Activated naive CD8-positive, alpha-beta T cell treated with anti-CD3 and anti-CD28 coated beads, Interleukin-2, amount 50 U/mL, for 24 hours (primary cell): ENCODE measurements around the gene LINC00237.

Experiments
- ATAC-seq: fragments of 150-1000 bp; cut with Tn5 transposase; one replicate; pipeline ENCODE4 v1.10.0; 2021
- DNase-seq: peaks from one replicate; pipeline ENCODE4 v3.0.0; 2021
- H3K27ac Mint-ChIP-seq: one replicate; pipeline ENCODE4 v1.8.0; 2021; ENCODE audit warnings: mild to moderate bottlenecking, mixed read lengths
- H3K27me3 Mint-ChIP-seq: one replicate; pipeline ENCODE4 v1.8.0; 2021; ENCODE audit warnings: mixed read lengths
- H3K36me3 Mint-ChIP-seq: one replicate; pipeline ENCODE4 v1.8.0; 2021; ENCODE audit warnings: low read depth, mixed read lengths
- H3K4me1 Mint-ChIP-seq: one replicate; pipeline ENCODE4 v1.8.0; 2021; ENCODE audit warnings: mixed read lengths
- H3K4me3 Mint-ChIP-seq: one replicate; pipeline ENCODE4 v1.8.0; 2021; ENCODE audit warnings: mild to moderate bottlenecking, moderate library complexity, mixed read lengths
- H3K9me3 Mint-ChIP-seq: one replicate; pipeline ENCODE4 v1.8.0; 2021; ENCODE audit warnings: mixed read lengths

LINC00237 gene

DNA sequence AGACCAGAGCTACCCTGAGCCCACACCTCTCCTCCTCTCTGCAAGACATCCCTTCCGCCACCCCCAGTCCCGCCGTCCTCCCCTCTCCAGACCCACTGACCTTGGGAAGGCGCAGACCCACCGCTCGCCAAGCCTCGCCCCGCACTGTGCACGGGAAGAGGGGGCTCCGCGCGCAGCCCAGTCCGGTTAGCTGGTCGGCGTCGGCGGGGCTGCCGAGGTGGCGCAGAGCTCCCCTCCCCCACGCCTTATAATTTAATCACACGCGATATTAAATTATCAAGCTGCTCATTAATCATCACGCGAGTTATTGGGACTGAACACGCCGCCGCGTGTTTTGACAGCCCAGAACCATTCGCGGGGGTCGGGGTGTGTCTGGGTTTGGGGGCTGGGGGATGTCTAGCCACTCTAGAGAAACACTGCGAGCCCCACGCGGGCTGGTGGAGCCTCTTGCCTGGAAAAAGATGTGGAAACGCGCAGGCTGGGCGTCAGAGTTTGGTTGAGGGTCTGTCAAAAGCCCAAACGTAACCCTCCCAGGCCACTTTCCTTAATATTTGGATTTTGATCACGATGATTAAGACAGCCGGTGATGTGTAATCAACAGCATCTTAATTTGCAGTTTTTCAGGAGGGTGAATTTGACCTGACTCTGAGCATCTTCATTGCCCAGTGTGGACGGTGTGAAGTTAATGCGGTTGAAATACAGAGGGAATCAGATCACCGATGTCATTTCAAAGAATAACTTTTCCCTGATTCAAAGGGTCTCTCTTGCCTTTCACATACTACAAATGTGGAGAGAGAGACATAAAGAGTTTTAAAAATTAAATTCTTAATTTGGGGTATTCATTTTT is at the start of gene LINC00237:
LINC00237 (minus strand) TSS at position 188 of the 847 bp plus-strand sequence.
- peaks cover 20% of the 10 kb centered on the region for H3K4me1 Mint-ChIP-seq
- no peaks in the 10 kb centered on the region for H3K36me3 Mint-ChIP-seq
- ATAC-seq (no peak), DNase-seq (no peak)
- no peak within 1 kb of the TSS for H3K27ac Mint-ChIP-seq
- H3K27me3 Mint-ChIP-seq = peaks cover 64% of the 10 kb centered on the region
- no peak within 1 kb of the TSS for H3K4me3 Mint-ChIP-seq
- H3K9me3 Mint-ChIP-seq = no peaks in the 10 kb centered on the region

DNA sequence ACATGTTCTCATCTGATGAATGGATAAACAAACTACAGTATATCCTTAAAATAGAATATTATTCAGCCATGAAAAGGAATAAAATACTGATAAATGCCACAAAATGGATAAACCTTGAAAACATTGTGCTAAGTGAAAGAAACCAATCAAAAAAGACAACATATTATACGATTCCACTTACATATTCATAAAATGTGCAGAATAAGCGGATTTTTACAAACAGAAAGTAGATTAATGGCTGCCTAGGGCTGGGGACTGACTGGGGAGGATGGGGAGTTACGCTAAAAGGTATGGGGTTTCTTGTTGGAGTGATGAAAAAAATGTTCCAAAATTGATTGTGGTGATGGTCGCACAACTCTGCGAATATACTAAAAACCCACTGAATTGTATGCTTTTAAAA is 49.1 kb upstream of the LINC00237 start:
- Mint-ChIP-seq H3K36me3 (peaks cover 15% of the 10 kb centered on the region), H3K9me3 (no peaks in the 10 kb centered on the region), H3K27me3 (no peaks in the 10 kb centered on the region), H3K4me1 (no peaks in the 10 kb centered on the region), H3K4me3 (no peak overlapping the region), H3K27ac (no peak overlapping the region)
- DNase-seq (no peak), ATAC-seq (no peak)

DNA sequence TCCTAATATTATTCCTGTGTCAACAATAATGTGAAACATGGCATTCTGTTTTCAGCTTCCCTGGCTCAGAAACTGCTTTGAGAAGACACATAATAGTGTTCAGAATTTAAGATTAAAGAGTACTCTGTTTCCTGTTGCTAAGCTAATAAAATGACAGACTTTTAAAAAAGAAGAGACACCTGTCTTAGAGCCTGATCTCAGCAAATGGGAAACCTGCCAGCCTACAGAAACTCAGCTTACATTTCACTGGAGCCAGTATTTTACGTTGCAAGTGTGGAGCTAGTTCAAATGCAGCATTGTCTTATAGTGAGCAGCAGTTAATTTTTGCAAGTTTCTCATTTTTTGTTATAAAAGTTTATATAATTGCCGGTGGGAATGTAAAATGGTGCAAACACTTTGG is 48.5 kb upstream of the LINC00237 start:
- Mint-ChIP-seq H3K4me1 (no peaks in the 10 kb centered on the region), H3K27ac (no peak overlapping the region), H3K9me3 (no peaks in the 10 kb centered on the region), H3K27me3 (no peaks in the 10 kb centered on the region), H3K36me3 (peaks cover 11% of the 10 kb centered on the region), H3K4me3 (no peak overlapping the region)
- ATAC-seq = no peak
- no peak for DNase-seq

DNA sequence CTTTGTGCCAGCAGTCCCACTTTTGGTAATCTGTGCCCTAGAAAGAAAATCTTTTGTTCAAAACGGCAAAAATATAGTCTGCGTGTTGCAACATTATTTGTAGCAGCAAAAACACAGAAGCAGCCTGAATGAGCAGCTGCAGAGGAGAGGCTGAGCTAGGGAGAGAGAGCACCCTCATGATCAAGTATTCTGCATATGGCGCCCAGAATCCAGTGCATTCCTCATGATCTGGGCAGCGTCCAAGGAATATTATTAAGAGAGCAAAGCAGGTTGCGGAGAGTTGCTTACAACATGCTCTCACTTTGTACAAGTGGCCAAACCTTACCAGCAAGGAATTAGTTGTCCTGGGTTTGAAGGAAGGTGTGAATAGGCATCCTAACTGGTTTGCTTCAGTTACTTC is 45.6 kb upstream of the LINC00237 start:
- H3K4me1 Mint-ChIP-seq = no peaks in the 10 kb centered on the region
- H3K27me3 Mint-ChIP-seq = no peaks in the 10 kb centered on the region
- peaks cover 16% of the 10 kb centered on the region for H3K36me3 Mint-ChIP-seq
- no peak overlapping the region for H3K4me3 Mint-ChIP-seq
- ATAC-seq (no peak), DNase-seq (no peak)
- no peak overlapping the region for H3K27ac Mint-ChIP-seq
- no peaks in the 10 kb centered on the region for H3K9me3 Mint-ChIP-seq

DNA sequence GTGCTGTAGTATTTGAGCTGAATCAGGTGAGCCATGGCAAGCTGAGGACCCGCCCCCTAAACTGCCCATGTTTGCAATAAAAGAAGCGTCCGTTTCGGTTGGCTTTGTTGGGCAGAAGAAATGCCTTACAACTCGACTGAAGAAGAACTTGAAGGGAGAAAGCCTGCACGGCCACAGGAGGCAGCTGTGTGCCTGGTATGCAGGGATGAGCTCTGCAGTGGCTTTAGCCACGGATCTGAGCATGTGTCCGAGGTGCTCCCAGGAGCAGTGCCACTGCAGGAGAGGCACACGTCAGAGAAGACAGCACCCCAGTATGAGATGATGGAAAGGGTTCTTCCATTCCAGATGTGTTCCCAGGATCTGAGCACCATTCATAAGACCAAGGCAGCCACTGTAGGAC is 43.2 kb upstream of the LINC00237 start:
- H3K4me1 Mint-ChIP-seq = no peaks in the 10 kb centered on the region
- no peaks in the 10 kb centered on the region for H3K27me3 Mint-ChIP-seq
- H3K36me3 Mint-ChIP-seq = peaks cover 10% of the 10 kb centered on the region

DNA sequence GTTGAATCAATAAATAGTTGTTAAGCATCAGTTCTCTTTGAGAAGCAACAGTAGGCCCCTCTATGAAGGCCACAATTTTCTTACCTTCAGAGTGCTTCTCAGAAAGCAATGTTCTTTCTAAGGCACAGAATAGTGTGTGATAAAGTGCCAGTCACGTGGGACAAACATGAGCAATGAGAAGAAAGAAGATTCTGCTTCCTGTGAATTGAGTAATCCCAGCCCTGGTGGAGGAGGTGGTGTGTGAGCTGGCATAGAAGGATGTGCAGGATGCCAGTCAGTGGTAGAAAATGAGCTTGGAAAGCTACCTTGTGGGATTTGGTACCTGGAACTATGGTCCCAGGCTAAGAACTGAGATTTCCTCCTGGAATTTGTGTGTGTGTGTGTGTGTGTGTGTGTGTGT is 41.4 kb upstream of the LINC00237 start:
- Mint-ChIP-seq H3K9me3 (no peaks in the 10 kb centered on the region), H3K27ac (no peak overlapping the region), H3K4me3 (no peak overlapping the region), H3K4me1 (no peaks in the 10 kb centered on the region), H3K36me3 (peaks cover 7% of the 10 kb centered on the region), H3K27me3 (no peaks in the 10 kb centered on the region)
- ATAC-seq (no peak), DNase-seq (no peak)

More for the DNA sequence above, 43.2 kb upstream of the LINC00237 start:
- no peak for DNase-seq
- Mint-ChIP-seq H3K9me3 (no peaks in the 10 kb centered on the region), H3K27ac (no peak overlapping the region), H3K4me3 (no peak overlapping the region)
- no peak for ATAC-seq

DNA sequence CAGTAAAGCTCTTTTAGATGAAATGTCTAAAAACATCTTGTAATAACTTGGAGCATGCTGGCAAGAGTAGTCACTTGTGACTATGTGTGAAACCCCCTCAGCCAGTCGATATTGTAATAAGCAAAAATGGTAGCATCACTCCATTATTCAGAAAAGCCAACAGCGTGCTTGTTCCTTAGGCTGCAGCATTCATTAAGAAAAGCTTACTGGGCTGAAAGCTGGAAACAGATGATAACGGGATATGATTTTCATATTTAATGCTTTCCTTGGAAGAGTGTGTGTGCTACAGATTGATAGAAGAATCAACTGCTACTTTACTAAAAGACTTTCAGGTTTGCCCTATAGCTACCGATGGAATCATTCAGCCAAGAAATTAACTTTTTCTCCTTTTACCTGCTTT is 40.1 kb upstream of the LINC00237 start:
- H3K27ac Mint-ChIP-seq = no peak overlapping the region
- no peak for DNase-seq
- no peaks in the 10 kb centered on the region for H3K27me3 Mint-ChIP-seq
- H3K36me3 Mint-ChIP-seq = peaks cover 7% of the 10 kb centered on the region
- no peaks in the 10 kb centered on the region for H3K4me1 Mint-ChIP-seq
- no peak overlapping the region for H3K4me3 Mint-ChIP-seq
- ATAC-seq = no peak
- H3K9me3 Mint-ChIP-seq = no peaks in the 10 kb centered on the region

DNA sequence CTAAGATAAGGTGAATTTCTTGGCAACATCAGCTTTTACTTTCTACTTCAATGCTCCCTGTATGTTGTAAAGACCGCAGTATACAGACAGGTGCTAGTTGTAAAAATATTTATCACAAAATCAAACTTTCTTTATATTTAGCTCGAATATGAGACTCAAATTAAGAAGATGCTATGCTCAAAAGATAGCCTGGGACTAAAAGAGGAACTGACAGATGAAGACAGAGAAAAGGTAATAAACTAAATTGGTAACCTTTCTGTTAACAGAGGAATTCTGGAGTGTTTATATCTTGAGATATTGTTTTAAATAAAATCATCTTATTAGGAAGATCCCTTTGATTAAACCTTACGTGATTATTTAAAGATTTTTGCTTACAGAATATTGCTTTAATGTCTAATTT is 39.3 kb upstream of the LINC00237 start:
- Mint-ChIP-seq H3K27me3 (no peaks in the 10 kb centered on the region), H3K27ac (no peak overlapping the region), H3K4me3 (no peak overlapping the region), H3K9me3 (no peaks in the 10 kb centered on the region), H3K4me1 (no peaks in the 10 kb centered on the region), H3K36me3 (peaks cover 5% of the 10 kb centered on the region)
- no peak for DNase-seq
- ATAC-seq = no peak

DNA sequence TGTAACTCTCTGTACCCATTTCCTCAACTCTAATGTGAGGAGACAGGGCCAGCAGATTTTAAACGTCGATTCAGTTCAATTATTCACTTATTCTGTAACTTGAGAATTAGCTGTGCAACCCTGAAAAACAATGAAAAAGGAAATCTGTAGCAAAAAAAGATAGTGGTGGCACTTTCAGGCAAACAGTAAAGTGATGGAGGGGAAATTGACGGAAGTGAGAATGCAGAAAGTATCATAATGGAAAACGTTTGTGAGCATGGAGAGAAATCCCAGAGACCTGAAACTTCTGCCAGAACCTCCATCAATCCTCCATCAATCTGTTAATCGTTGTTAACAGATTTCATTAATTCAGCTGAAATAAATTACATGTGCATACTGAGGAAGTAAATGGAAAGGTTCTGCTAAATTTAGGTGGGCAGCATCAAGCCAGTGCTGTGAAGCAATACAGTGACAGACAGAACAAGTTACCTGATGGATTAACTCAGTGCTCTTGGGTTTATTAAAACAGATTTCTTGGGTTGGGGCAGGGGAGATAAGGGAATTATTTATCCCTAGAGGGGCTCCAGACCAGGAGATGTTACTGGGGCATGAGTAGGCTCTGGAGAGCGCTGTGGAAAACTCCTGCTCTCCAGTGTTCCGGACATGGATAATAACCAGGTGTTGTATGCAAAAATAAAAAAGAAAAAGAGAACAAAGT is 37.2 kb upstream of the LINC00237 start:
- H3K27ac Mint-ChIP-seq = no peak overlapping the region
- ATAC-seq (no peak), DNase-seq (no peak)
- peaks cover 9% of the 10 kb centered on the region for H3K36me3 Mint-ChIP-seq
- no peak overlapping the region for H3K4me3 Mint-ChIP-seq
- no peaks in the 10 kb centered on the region for H3K27me3 Mint-ChIP-seq
- no peaks in the 10 kb centered on the region for H3K4me1 Mint-ChIP-seq
- no peaks in the 10 kb centered on the region for H3K9me3 Mint-ChIP-seq

DNA sequence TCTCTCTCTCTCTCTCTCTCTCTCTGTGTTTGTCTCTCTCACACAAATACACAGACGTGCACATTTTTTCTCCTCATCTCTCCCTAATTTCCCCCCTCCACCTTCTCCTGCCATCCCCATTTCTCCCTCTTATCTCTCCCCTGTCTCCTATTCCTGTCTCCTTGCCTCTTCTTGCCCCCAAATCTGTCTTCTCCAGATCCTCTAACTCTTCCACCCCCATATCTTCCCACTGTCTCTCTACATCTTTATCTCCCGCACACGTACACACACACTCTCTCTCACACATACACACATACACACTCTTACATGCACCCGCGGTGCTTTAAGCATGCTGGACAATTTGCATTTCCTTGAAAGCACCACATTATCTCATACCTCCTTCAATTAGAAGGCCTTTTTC is 35.7 kb upstream of the LINC00237 start:
- ATAC-seq (no peak), DNase-seq (no peak)
- Mint-ChIP-seq H3K36me3 (peaks cover 11% of the 10 kb centered on the region), H3K9me3 (no peaks in the 10 kb centered on the region), H3K27me3 (no peaks in the 10 kb centered on the region), H3K27ac (no peak overlapping the region), H3K4me1 (no peaks in the 10 kb centered on the region), H3K4me3 (no peak overlapping the region)

DNA sequence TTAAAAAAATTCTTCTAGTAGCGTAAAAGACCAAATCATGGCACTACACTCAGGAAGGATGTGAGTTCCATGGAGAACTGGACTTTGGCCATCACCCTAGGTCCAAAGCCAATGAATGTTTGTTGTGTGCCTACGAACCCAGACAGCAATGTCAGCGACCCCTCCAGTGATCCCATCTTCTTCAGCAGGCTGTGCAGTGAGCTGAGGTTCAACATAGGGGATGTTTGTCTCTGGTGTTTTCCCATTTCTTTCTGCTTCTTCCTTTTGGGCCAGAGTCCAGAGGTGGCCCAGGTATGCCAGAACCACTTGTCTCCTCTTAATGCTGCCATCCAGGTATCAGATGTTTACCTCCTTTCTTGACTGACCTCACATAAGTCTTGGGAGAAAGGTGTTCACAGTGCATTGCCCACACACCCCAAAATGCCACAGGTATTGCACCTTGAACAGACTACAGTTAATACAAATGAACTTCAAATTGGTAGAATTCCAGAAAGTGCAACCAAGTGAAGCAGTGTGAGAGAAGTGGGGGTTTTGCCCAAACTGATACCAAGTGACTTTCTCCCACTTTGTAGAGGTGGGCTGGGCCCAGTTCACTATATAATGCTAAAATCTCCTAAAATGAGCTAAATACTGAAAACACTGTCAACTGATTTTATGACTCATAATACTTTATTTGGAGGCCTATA is 33.9 kb upstream of the LINC00237 start:
- H3K4me1 Mint-ChIP-seq = no peaks in the 10 kb centered on the region
- H3K27me3 Mint-ChIP-seq = no peaks in the 10 kb centered on the region
- no peak for DNase-seq
- no peak overlapping the region for H3K27ac Mint-ChIP-seq
- H3K4me3 Mint-ChIP-seq = no peak overlapping the region
- no peaks in the 10 kb centered on the region for H3K9me3 Mint-ChIP-seq
- no peak for ATAC-seq
- H3K36me3 Mint-ChIP-seq = peaks cover 18% of the 10 kb centered on the region

DNA sequence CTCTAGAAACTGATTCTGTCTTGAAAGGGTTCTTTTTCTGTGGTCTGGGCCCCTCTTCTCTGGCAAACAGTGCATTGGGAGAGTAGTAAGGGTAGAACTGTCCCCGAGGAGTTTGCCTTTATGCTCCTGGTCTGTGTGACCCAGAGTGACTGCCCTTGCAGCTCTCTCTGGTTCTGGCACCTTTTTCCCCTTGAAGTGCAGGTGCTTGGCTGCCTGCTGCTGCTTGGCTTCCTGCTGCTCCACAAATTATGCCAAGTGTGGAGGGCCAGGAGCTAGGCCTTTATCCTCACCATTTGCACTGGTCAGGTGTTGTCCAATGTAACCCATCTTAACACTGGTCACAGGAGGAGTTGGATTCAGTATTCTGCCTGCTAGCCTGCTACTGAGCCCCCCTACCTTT is 30.9 kb upstream of the LINC00237 start:
- ATAC-seq = no peak
- Mint-ChIP-seq H3K9me3 (no peaks in the 10 kb centered on the region), H3K27ac (no peak overlapping the region), H3K4me1 (no peaks in the 10 kb centered on the region), H3K27me3 (no peaks in the 10 kb centered on the region), H3K36me3 (peaks cover 26% of the 10 kb centered on the region), H3K4me3 (no peak overlapping the region)
- DNase-seq = no peak

DNA sequence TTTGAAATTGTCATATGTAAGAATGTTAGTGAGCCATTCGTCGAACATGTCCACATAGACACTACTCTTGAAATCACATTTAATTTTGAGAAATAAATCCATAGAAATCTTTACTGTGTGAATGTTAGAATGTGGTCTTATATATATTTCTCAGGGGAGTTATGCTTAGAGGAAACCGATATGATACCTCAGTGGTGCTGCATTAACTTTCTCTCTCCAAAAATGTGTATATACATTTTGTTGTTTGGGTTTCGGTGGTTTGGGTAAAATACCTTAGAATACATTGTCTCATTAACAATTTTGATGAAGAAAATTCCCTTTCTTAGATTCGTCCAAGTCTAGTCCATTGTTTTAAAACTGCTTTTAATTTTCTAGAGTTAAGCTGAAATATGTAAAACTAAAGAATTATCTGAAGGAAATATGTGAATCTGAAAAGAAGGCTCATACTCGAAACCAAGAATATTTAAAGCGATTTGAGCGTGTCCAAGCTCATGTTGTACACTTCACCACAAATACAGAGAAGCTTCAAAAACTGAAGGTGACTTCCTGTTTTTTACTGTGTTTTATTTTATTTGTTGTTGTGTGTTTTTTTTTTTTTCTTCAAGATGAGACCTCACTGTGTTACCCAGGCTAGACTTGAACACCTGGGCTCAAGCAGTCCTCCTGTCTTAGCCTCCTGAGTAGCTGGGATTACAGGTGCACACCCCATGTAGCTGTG is 30.0 kb upstream of the LINC00237 start:
- ATAC-seq = no peak
- Mint-ChIP-seq H3K4me1 (no peaks in the 10 kb centered on the region), H3K4me3 (no peak overlapping the region), H3K36me3 (peaks cover 26% of the 10 kb centered on the region), H3K9me3 (no peaks in the 10 kb centered on the region), H3K27me3 (no peaks in the 10 kb centered on the region), H3K27ac (no peak overlapping the region)
- no peak for DNase-seq

DNA sequence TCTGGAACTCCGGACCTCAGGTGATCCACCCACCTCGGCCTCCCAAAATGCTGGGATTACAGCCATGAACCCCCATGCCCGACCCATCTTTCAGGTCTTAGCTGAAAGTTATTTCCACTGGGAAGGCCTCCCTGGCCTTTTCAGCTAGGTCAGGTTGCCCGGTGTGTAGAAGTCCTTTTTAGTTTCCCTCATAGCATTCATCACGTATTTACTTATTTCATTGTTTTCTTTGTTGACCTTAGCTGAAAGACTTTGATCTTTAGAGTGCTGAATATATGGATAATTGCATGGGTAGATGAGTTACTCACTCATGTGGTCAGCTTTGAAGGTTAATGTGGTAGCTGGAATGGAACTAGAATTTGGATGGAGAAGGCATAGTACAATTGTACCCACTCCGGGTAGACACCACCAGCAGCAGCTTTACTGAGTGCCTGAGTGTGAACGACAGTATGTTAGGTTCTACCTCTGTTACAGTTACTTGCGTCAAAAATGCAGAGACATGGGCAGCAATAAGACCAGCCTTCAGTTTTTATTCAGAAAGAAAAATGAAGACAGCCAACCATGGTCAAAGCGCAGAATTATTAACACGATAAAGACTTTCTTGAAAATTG is 28.8 kb upstream of the LINC00237 start:
- H3K27ac Mint-ChIP-seq = no peak overlapping the region
- H3K36me3 Mint-ChIP-seq = peaks cover 26% of the 10 kb centered on the region

More for the DNA sequence above, 28.8 kb upstream of the LINC00237 start:
- ATAC-seq = no peak
- no peaks in the 10 kb centered on the region for H3K4me1 Mint-ChIP-seq
- H3K4me3 Mint-ChIP-seq = no peak overlapping the region
- DNase-seq = no peak
- H3K27me3 Mint-ChIP-seq = no peaks in the 10 kb centered on the region
- H3K9me3 Mint-ChIP-seq = no peaks in the 10 kb centered on the region
